PC-9 (cell line): Measurements from ENCODE around the gene LSMEM2.

Experiments
- EZH2 ChIP-seq: fragments of 200-600 bp; sonication (generic); IDR thresholded peaks from 2 replicates; pipeline ENCODE4 v1.8.0; 2017; ENCODE audit warnings: antibody characterized with exemption, low read depth
- TF ChIP-seq, protein P1 (sequence below): fragments of 200-600 bp; sonication (generic); conservative IDR thresholded peaks from 2 replicates; pipeline ENCODE4 v1.6.1; 2017; ENCODE audit warnings: mixed run types, antibody characterized with exemption, mild to moderate bottlenecking, moderate library complexity

DNA sequence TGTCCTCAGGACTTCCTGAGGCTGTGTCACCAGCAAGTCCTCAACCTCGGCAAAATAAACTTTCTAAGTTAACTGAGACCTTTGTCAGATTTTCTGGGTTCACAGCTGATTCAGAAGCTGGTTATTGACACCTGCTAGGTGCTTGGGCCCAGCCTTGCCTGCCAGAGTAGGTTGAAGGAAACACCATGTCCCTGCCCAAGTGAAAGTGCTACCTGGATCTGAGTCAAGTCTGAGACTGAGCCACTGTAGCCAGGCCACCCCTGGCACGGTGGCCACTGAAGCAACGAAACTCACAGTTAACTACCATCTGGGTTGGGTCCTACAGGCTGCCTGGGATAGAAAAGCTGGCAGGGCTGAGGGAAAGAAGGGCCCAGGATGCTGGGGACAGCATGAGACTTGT is 35.5 kb downstream of the LSMEM2 start:
- TF ChIP-seq, protein P1, sequence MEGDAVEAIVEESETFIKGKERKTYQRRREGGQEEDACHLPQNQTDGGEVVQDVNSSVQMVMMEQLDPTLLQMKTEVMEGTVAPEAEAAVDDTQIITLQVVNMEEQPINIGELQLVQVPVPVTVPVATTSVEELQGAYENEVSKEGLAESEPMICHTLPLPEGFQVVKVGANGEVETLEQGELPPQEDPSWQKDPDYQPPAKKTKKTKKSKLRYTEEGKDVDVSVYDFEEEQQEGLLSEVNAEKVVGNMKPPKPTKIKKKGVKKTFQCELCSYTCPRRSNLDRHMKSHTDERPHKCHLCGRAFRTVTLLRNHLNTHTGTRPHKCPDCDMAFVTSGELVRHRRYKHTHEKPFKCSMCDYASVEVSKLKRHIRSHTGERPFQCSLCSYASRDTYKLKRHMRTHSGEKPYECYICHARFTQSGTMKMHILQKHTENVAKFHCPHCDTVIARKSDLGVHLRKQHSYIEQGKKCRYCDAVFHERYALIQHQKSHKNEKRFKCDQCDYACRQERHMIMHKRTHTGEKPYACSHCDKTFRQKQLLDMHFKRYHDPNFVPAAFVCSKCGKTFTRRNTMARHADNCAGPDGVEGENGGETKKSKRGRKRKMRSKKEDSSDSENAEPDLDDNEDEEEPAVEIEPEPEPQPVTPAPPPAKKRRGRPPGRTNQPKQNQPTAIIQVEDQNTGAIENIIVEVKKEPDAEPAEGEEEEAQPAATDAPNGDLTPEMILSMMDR = no peak
- no peak for TF ChIP-seq EZH2
